B cell (primary cell): ENCODE data around the gene MBP. TPM values are rescaled to one million over a fixed set of nuclear protein-coding genes. Genes with fewer than 3 reads are reported as not detected.

Experiments used
- ATAC-seq: fragments of 200-7000 bp; cut with Tn5 transposase; one replicate; pipeline ENCODE4 v1.10.0; 2021; ENCODE audit warnings: low read depth, mild to moderate bottlenecking, moderate number of reproducible peaks, moderate library complexity
- CTCF ChIA-PET: fragments of 350-600 bp; sonication (Branson Sonifier 250); formaldehyde crosslinking; loops from one replicate; lab custom pipeline; 2021; ENCODE audit warnings: antibody characterized with exemption, inconsistent platforms; lab: Charles Lee
- POLR2A ChIA-PET: fragments of 350-600 bp; sonication (Branson Sonifier 250); formaldehyde crosslinking; loops from one replicate; lab custom pipeline; 2021; ENCODE audit warnings: antibody characterized with exemption; lab: Charles Lee
- DNase-seq: peaks from one replicate; pipeline ENCODE4 v3.0.0; 2013
- H2AFZ ChIP-seq: 2 replicates; pipeline ENCODE4 v1.6.1; 2012; ENCODE audit warnings: mild to moderate bottlenecking, low read depth, low read length; ENCODE audit not compliant: insufficient read depth, poor library complexity, severe bottlenecking
- H3K27ac ChIP-seq, 2 donors: 1 replicate in 1 of 2; 2 replicates in 1 of 2; pipeline ENCODE4 v1.5.1; 2012 to 2013; ENCODE audit warnings: low read length in 2 of 2, mild to moderate bottlenecking in 2 of 2, moderate library complexity in 1 of 2
- H3K27me3 ChIP-seq, 4 experiments: fragments of 200-600 bp in 1 of 4; sonication (generic) in 1 of 4; replicated peaks in 1 of 4; 1 replicate in 2 of 4; 2 replicates in 2 of 4; pipeline versions ENCODE4 v1.6.1 to v1.7.0; 2013 to 2016; ENCODE audit warnings: low read length in 3 of 4, mild to moderate bottlenecking in 2 of 4, mixed read lengths in 1 of 4, moderate library complexity in 1 of 4; ENCODE audit not compliant: insufficient read depth in 4 of 4, control insufficient read depth in 3 of 4; ENCODE audit errors: control extremely low read depth in 1 of 4
- H3K36me3 ChIP-seq, 2 experiments: replicated peaks in 1 of 2; 1 replicate in 1 of 2; 2 replicates in 1 of 2; pipeline versions ENCODE4 v1.6.1 to v1.7.1; 2013; ENCODE audit warnings: low read length in 1 of 2; ENCODE audit not compliant: insufficient read depth in 2 of 2, control insufficient read depth in 1 of 2; ENCODE audit errors: control extremely low read depth in 1 of 2, extremely low read depth in 1 of 2
- H3K4me1 ChIP-seq, 2 donors: fragments of 200-600 bp in 1 of 2; sonication (generic) in 1 of 2; 1 replicate in 1 of 2; 2 replicates in 1 of 2; pipeline versions ENCODE4 v1.5.1 to v1.6.1; 2013 to 2017; ENCODE audit warnings: low read length in 2 of 2; ENCODE audit not compliant: control insufficient read depth in 2 of 2, insufficient read depth in 2 of 2
- H3K4me2 ChIP-seq: replicated peaks from 2 replicates; pipeline ENCODE3; 2012; ENCODE audit warnings: mild to moderate bottlenecking, low read depth, low read length; ENCODE audit not compliant: poor library complexity, severe bottlenecking
- H3K4me3 ChIP-seq, 5 experiments: fragments of 200-600 bp in 1 of 5; sonication (generic) in 1 of 5; 1 replicate in 3 of 5; 2 replicates in 2 of 5; pipeline versions ENCODE4 v1.5.1 to v1.7.0; 2011 to 2016; ENCODE audit warnings: low read length in 4 of 5, mild to moderate bottlenecking in 4 of 5, low read depth in 2 of 5, control low read depth in 1 of 5, moderate library complexity in 1 of 5; ENCODE audit not compliant: insufficient read depth in 1 of 5; ENCODE audit errors: control extremely low read depth in 1 of 5, extremely low read depth in 1 of 5
- H3K79me2 ChIP-seq: fragments of 200-600 bp; sonication (generic); one replicate; pipeline ENCODE4 v1.6.0; 2016; ENCODE audit warnings: low read length; ENCODE audit not compliant: control insufficient read depth, insufficient read depth
- H3K9ac ChIP-seq: fragments of 200-600 bp; sonication (generic); 2 replicates; pipeline ENCODE4 v1.6.1; 2017; ENCODE audit warnings: mild to moderate bottlenecking, low read length, moderate library complexity
- H3K9me3 ChIP-seq, 3 donors: one replicate each; pipeline versions ENCODE4 v1.6.1 to v1.7.1; 2013; ENCODE audit warnings: low read length in 2 of 3; ENCODE audit not compliant: control insufficient read depth in 2 of 3, insufficient read depth in 1 of 3; ENCODE audit errors: control extremely low read depth in 1 of 3
- H4K20me1 ChIP-seq: 2 replicates; pipeline ENCODE4 v1.6.0; 2012; ENCODE audit warnings: mild to moderate bottlenecking, low read length; ENCODE audit not compliant: insufficient read depth, control insufficient read depth, poor library complexity, severe bottlenecking
- H3K27ac Mint-ChIP-seq: one replicate; pipeline ENCODE4 v1.8.0; 2021; ENCODE audit warnings: mixed read lengths
- H3K27me3 Mint-ChIP-seq: one replicate; pipeline ENCODE4 v1.8.0; 2021; ENCODE audit warnings: mixed read lengths
- H3K4me1 Mint-ChIP-seq: one replicate; pipeline ENCODE4 v1.8.0; 2021; ENCODE audit warnings: mixed read lengths
- H3K4me3 Mint-ChIP-seq: one replicate; pipeline ENCODE4 v1.8.0; 2021; ENCODE audit warnings: mixed read lengths
- H3K9me3 Mint-ChIP-seq: one replicate; pipeline ENCODE4 v1.8.0; 2022; ENCODE audit warnings: mixed read lengths; ENCODE audit not compliant: insufficient read depth
- CTCF ChIP-seq: fragments of 200-600 bp; IDR thresholded peaks from one replicate; pipeline ENCODE4 v1.8.0; 2022; ENCODE audit warnings: antibody characterized with exemption, mild to moderate bottlenecking
- EZH2 ChIP-seq: IDR thresholded peaks from 2 replicates; pipeline ENCODE4 v1.6.1; 2012; ENCODE audit warnings: borderline replicate concordance, low read depth, mild to moderate bottlenecking, moderate library complexity, low read length; ENCODE audit not compliant: insufficient read depth, poor library complexity, severe bottlenecking
- WGBS: methylation state at CpG from one replicate; pipeline ENCODE4 v1.1.5; 2013; ENCODE audit warnings: missing lambda C conversion rate; ENCODE audit not compliant: insufficient coverage; 5-methylcytosine and 5-hydroxymethylcytosine counted together
- intact Hi-C: fragments of 100-400 bp; cut with micrococcal nuclease; formaldehyde crosslinking; loops from one replicate; pipeline ENCODE4 v1.10.0; 2022
- polyA plus RNA-seq: library from polyadenylated mRNA; depleted of rRNA; stranded (reverse); fragments of >200 nt; gene quantifications from 2 replicates; pipeline ENCODE4 v1.2.3, GENCODE V29; 2012
- total RNA-seq, 2 donors: library from RNA; stranded (reverse); fragments of 120-200 nt in 1 of 2; gene quantifications; 1 replicate in 1 of 2; 2 replicates in 1 of 2; pipeline versions ENCODE4 v1.2.3 to v1.2.4, GENCODE V29; 2013 to 2022

MBP gene
- total and polyA plus RNA-seq, 2 donors (not counting 1 experiment from before 2014, with no cell fraction given) = 30.1 to 192 TPM

- 79% methylated on average over 8 of the region's 12 CpGs for WGBS
- Histone ChIP-seq H3K27ac (no peak overlapping the region), H3K27me3 (no peaks in the 10 kb centered on the region), H2AFZ (no peak overlapping the region), H3K9ac (no peak overlapping the region), H4K20me1 (no peaks in the 10 kb centered on the region), H3K4me1 (no peaks in the 10 kb centered on the region), H3K4me2 (no peak overlapping the region), H3K79me2 (no peaks in the 10 kb centered on the region), H3K9me3 (peaks cover 0 to 12% (median 0%) of the 10 kb centered on the region in 3 donors), H3K36me3 (no peaks in the 10 kb centered on the region), H3K4me3 (no peak overlapping the region)
- POLR2A ChIA-PET = no interaction called here
- Mint-ChIP-seq H3K4me1 (no peaks in the 10 kb centered on the region), H3K27ac (no peak overlapping the region), H3K9me3 (no peaks in the 10 kb centered on the region), H3K27me3 (no peaks in the 10 kb centered on the region), H3K4me3 (no peak overlapping the region)
- intact Hi-C loops = no loop called here
- TF ChIP-seq CTCF (no peak), EZH2 (no peak)
- CTCF ChIA-PET = no interaction called here
- DNase-seq = no peak
- no peak for ATAC-seq
These were observed 49.5 kb upstream of the MBP start for GRCh38 chr18:77181950-77182707.

- H3K36me3 ChIP-seq = no peaks in the 10 kb centered on the region
- TF ChIP-seq EZH2 (no peak), CTCF (no peak)
- H3K9me3 ChIP-seq = no peaks in the 10 kb centered on the region
- no peaks in the 10 kb centered on the region for H3K4me1 ChIP-seq
- no peaks in the 10 kb centered on the region for H3K79me2 ChIP-seq
- Mint-ChIP-seq H3K27me3 (no peaks in the 10 kb centered on the region), H3K4me3 (no peak overlapping the region), H3K9me3 (no peaks in the 10 kb centered on the region), H3K27ac (no peak overlapping the region), H3K4me1 (no peaks in the 10 kb centered on the region)
- H3K4me2 ChIP-seq = no peak overlapping the region
- POLR2A ChIA-PET = no interaction called here
- H3K9ac ChIP-seq = no peak overlapping the region
- H3K27me3 ChIP-seq = no peaks in the 10 kb centered on the region
- no peak for ATAC-seq
- no peak overlapping the region for H2AFZ ChIP-seq
- no peaks in the 10 kb centered on the region for H4K20me1 ChIP-seq
- intact Hi-C loops = no loop called here
- H3K4me3 ChIP-seq = no peak overlapping the region
- DNase-seq = no peak
- 80% methylated on average over 1 of the region's 7 CpGs for WGBS
- CTCF ChIA-PET = interaction anchor here (0.9 kb wide), 1 partner anchor 10 kb away, joined by 3 read pairs; no protein-coding TSS in a partner anchor
- no peak overlapping the region for H3K27ac ChIP-seq
These were observed 46.0 kb upstream of the MBP start for GRCh38 chr18:77178559-77178958.
